LNCaP clone FGC (cell line): ENCODE measurements around the gene POLA1.

Source experiments
- DNase-seq: peaks from one replicate; pipeline ENCODE4 v3.0.0-alpha.2; 2011; ENCODE audit warnings: low read depth
- H3K4me3 ChIP-seq: 2 replicates; pipeline ENCODE4 v1.5.1; 2011; ENCODE audit warnings: mild to moderate bottlenecking, low read depth, low read length, control low read depth
- TF ChIP-seq, protein P1 (sequence below): IDR thresholded peaks from 2 replicates; pipeline ENCODE4 v1.5.1; 2012; ENCODE audit warnings: mild to moderate bottlenecking; ENCODE audit not compliant: control insufficient read depth, insufficient read depth; ENCODE audit errors: extremely low read depth

Gene POLA1

DNA sequence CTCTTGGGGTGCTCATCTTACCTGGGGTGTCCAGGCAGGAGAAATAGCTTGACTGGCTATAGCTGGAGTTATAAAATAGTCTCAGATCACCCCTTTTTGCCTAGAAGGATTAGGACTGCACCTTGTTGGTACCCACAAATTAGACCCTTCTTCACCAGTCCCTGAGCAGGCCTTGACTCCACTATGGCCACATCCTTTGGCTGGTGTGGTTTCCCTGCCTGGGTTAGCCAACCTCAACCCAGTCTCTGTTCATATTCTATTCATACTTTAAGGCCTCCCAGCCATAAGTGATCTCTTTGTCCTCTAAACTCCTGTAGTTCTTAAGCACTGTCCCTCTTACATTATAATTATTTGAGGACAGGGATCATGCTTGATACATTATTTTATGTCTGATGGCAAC, 252.7 kb downstream of the POLA1 start:
- TF ChIP-seq, protein P1, sequence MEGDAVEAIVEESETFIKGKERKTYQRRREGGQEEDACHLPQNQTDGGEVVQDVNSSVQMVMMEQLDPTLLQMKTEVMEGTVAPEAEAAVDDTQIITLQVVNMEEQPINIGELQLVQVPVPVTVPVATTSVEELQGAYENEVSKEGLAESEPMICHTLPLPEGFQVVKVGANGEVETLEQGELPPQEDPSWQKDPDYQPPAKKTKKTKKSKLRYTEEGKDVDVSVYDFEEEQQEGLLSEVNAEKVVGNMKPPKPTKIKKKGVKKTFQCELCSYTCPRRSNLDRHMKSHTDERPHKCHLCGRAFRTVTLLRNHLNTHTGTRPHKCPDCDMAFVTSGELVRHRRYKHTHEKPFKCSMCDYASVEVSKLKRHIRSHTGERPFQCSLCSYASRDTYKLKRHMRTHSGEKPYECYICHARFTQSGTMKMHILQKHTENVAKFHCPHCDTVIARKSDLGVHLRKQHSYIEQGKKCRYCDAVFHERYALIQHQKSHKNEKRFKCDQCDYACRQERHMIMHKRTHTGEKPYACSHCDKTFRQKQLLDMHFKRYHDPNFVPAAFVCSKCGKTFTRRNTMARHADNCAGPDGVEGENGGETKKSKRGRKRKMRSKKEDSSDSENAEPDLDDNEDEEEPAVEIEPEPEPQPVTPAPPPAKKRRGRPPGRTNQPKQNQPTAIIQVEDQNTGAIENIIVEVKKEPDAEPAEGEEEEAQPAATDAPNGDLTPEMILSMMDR, result no peak
- no peak for DNase-seq
- no peak overlapping the region for H3K4me3 ChIP-seq

DNA sequence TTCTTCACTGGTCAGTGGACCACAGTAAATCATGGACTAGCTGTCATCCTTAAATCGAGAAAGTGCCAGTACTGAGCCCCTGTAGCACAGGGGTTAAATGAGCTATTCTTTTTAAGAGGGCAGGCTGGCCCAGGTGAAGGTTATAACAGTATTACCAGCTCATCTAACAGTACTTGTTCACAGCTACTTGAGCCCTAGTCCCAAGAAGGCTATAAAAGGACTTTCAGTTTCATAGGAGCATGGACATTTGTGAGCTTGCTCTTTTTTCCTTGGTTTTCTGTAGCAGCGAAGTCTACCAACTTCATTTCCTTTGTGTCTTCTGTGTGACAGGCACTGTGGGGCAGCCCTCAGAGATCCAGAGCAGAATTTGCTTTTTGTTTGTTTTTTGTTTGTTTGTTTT, 261.0 kb downstream of the POLA1 start:
- H3K4me3 ChIP-seq, result no peak overlapping the region
- TF ChIP-seq, protein P1, result no peak
- no peak for DNase-seq

DNA sequence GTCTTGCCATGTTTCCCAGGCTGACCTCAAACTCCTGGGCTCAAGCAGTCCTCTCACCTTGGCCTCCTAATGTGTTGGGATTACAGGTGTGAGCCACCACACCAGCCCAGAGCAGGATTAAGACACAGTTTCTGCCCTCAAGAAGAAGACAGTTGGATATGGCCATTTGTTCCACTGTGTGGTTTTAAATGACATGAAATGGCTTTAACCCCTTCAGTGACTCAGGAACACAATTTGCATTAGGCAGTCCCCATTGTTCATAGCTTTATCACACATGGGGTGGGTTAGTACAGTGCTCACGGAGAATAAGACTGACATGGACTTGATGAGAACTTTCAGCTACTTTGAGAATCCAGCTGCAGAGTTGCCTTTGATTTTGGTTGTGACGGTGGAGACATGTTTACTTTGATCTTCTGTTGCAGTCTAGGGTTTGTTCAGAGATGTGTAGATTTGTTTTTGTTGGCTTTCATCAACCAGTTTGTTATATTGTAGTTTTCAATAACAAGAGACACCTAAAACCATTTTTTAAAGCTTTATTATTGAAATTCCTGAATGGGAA, 261.7 kb downstream of the POLA1 start:
- DNase-seq, result no peak
- H3K4me3 ChIP-seq, result no peak overlapping the region
- TF ChIP-seq, protein P1, result no peak

DNA sequence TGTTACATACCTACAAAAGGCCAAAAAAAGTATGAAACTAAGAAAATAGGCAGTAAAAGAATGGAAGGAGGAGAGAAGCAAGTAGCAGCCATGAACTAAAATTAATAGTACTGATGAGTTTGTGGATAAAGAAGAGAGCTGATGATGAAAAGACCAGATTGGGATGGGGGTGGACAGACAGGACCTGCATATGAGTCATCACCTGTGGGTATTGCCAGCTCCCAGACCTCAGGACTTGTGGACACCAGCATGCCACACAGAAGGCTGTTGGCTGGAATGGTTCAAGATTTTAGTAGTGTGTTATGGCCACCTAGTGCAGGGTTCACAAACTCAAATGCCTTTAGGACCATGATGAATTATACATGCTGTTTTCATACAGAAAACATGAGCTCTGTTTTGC, 263.1 kb downstream of the POLA1 start:
- H3K4me3 ChIP-seq, result no peak overlapping the region
- peak; percentile 2 for DNase-seq
- TF ChIP-seq, protein P1, result no peak

DNA sequence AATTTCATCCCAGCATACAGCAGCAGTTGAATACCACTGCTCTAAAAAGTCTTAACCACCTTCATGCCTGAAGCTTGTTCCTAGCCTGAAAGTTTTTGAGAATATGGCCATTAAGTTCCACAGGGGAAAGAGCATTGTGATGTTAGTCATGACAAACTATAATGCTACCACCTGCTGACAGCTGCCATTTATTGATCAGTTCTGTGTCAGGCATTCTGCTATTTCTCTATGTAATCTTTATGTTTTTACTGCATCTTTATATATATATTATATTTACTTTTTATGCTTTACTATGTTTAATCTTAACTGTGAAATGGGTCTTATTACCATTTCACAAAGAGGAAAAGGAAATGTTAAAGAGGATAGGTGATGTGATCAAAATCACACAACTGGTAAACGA, 268.1 kb downstream of the POLA1 start:
- DNase-seq, result no peak
- no peak overlapping the region for H3K4me3 ChIP-seq
- TF ChIP-seq, protein P1, result peak; percentile 23; the same call in 1 of the 2 replicates

DNA sequence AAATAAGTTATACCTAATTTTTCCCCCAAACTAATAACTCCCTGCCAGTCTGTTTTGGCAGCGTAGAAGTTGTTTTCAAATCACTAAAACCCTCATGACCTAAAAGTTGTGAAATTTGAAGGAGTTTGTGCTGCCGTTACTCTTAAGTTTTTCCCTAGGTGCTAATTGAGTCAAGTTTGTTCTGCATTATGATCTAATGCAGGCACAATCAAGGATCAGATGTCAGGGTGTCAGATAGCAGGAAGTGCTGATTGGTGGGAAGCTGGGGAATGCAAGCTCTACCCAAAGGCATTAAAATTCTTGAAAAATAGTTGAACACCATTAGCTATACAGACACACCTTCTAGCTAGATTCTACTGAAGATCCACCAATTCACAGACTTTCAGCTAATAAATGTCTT, 270.1 kb downstream of the POLA1 start:
- no peak for DNase-seq
- H3K4me3 ChIP-seq, result no peak overlapping the region
- TF ChIP-seq, protein P1, result no peak

DNA sequence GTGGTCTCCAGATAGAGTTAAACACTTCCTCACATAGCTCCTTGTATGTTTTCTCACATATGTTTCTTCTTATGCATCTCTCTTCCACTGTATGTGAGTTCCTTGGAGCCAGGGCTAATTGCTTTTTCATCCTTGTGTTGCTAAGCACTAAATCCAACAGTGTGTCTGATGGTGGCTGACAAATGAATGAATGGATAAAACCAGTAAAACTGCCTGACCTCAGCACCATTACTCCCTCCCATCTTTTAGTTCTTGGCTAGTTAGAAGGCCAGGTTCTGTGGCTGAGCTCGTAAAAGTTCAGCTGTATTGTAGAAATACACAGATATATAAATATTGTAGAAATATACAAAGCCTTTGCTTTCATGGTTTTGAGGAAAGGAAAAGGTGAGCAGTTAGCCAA, 271.7 kb downstream of the POLA1 start:
- DNase-seq, result peak; percentile 34
- no peak overlapping the region for H3K4me3 ChIP-seq
- TF ChIP-seq, protein P1, result no peak
